BE2C (cell line): ENCODE measurements around the gene TXNDC11.

Source experiments
- DNase-seq: peaks from one replicate; pipeline ENCODE4 v3.0.0-alpha.2; 2020
- H3K27me3 ChIP-seq: fragments of 250-450 bp; sonication (Bioruptor Pico); 2 replicates; pipeline ENCODE4 v1.5.1; 2020; ENCODE audit warnings: mild to moderate bottlenecking
- H3K36me3 ChIP-seq: fragments of 250-450 bp; sonication (Bioruptor Pico); 2 replicates; pipeline ENCODE4 v1.5.1; 2020; ENCODE audit warnings: mild to moderate bottlenecking
- H3K4me1 ChIP-seq: fragments of 250-450 bp; sonication (Bioruptor Pico); 2 replicates; pipeline ENCODE4 v1.5.1; 2020
- H3K4me3 ChIP-seq: 2 replicates; pipeline ENCODE4 v1.5.1; 2011; ENCODE audit warnings: low read depth, low read length
- H3K9me3 ChIP-seq: fragments of 250-450 bp; sonication (Bioruptor Pico); 2 replicates; pipeline ENCODE4 v1.5.1; 2020
- TF ChIP-seq, protein P1 (sequence below): IDR thresholded peaks from 2 replicates; pipeline ENCODE4 v1.5.1; 2012; ENCODE audit warnings: mild to moderate bottlenecking, low read depth, low read length

Gene TXNDC11

DNA sequence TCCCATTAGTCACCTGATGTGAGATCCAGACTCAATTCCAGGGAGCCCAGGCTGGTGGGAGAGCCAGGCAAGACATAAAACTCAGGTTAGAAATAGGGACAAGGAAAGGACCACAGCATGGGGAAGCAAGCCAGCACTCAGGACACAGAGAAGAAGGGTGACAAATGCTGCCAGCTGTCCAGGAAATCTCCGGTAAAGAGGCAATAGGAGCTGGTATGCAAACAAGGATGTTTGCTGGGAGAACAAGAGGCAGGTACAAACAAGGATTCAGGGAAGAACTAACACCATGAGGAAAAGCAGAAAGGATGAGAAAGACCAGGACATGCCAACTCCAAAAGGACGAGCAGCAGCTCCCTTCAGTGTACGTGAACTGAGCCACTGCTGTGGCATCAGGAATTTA lies 10.2 kb upstream of the TXNDC11 start:
- Histone ChIP-seq H3K4me1 (no peaks in the 10 kb centered on the region), H3K27me3 (no peaks in the 10 kb centered on the region), H3K4me3 (no peak overlapping the region), H3K9me3 (no peaks in the 10 kb centered on the region), H3K36me3 (peaks cover 79% of the 10 kb centered on the region)
- no peak for DNase-seq
- TF ChIP-seq, protein P1, sequence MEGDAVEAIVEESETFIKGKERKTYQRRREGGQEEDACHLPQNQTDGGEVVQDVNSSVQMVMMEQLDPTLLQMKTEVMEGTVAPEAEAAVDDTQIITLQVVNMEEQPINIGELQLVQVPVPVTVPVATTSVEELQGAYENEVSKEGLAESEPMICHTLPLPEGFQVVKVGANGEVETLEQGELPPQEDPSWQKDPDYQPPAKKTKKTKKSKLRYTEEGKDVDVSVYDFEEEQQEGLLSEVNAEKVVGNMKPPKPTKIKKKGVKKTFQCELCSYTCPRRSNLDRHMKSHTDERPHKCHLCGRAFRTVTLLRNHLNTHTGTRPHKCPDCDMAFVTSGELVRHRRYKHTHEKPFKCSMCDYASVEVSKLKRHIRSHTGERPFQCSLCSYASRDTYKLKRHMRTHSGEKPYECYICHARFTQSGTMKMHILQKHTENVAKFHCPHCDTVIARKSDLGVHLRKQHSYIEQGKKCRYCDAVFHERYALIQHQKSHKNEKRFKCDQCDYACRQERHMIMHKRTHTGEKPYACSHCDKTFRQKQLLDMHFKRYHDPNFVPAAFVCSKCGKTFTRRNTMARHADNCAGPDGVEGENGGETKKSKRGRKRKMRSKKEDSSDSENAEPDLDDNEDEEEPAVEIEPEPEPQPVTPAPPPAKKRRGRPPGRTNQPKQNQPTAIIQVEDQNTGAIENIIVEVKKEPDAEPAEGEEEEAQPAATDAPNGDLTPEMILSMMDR: no peak

DNA sequence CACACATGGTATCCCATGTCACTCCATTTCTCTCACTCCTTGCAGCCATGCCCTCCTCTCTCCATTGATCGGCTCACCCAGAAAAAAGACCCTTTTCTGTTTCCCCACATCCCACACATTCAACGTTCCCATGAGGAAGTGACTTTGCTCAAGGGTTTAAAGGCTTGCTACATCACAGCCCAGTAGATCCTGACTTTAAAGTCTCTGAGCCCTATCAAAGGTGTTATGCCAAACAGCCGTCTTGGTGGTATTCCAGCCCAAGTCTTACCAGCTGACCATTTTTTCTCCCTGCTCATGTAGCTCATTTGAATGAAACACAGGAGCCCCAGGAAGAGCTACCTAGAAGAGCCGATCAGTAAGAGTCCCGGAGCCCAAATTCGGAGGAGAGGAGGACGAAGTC lies 7.4 kb upstream of the TXNDC11 start:
- Histone ChIP-seq H3K36me3 (peaks cover 55% of the 10 kb centered on the region), H3K9me3 (no peaks in the 10 kb centered on the region), H3K4me1 (no peaks in the 10 kb centered on the region), H3K4me3 (no peak overlapping the region), H3K27me3 (no peaks in the 10 kb centered on the region)
- no peak for DNase-seq
- TF ChIP-seq, protein P1: no peak

DNA sequence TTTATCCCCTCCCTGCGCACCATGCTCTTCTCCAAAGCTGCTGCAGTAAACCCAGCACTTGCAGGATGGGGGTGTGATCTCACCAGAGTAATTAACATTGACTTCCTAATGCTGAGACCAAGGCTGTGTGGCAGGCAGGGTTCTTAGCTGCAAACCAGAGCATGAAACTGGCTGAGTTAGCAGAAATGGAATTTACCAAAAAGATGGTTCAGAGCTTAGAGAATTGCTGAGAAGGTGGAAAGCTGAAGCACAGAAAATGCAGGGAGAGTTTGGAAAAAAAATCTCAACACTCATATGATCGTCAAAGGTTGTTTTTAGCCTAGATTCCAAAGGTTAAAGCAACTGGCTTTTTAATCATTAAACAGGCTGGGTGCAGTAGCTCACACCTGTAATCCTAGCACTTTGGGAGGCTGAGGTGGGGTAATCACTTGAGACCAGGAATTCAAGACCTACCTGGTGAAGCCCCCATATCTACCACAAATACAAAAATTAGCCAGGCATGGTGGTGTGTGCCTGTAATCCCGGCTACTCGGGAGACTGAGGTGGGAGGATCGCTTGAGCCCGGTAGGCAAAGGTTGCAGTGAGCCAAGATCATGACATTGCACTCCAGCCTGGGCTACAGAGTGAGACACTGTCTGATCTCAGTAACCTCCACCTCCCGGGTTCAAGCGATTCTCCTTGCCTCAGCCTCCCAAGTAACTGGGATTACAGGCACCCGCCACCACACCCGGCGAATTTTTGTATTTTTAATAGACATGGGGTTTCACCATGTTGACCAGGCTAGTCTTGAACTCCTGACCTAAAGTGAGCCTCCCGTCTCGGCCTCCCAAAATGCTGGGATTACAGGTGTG lies 6.0 kb upstream of the TXNDC11 start:
- TF ChIP-seq, protein P1: no peak
- H3K4me1 ChIP-seq: no peaks in the 10 kb centered on the region
- DNase-seq: no peak
- peaks cover 48% of the 10 kb centered on the region for H3K36me3 ChIP-seq
- no peaks in the 10 kb centered on the region for H3K9me3 ChIP-seq
- no peaks in the 10 kb centered on the region for H3K27me3 ChIP-seq
- H3K4me3 ChIP-seq: no peak overlapping the region

DNA sequence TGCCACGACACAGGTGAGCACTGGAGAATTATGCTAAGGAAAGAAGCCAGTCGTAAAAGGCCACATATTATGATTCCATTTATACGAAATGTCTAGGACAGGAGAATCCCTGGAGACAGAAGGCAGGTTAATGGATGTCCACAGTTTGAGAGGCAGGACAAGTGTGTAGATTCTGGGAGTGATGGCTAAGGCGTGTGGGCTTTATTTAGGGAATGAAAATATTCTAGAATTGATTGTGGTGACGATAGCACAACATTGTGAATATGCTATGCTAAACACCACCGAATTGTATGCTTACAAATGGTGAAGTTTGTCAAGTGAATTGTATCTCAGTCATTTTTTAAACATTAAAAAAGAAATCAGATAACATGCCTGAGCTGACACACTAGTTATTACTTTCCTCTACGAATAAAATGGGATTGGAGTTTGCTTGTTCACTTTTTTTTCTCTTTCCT lies 5.3 kb upstream of the TXNDC11 start:
- Histone ChIP-seq H3K27me3 (no peaks in the 10 kb centered on the region), H3K36me3 (peaks cover 42% of the 10 kb centered on the region), H3K9me3 (no peaks in the 10 kb centered on the region), H3K4me3 (no peak overlapping the region), H3K4me1 (no peaks in the 10 kb centered on the region)
- TF ChIP-seq, protein P1: no peak
- no peak for DNase-seq

DNA sequence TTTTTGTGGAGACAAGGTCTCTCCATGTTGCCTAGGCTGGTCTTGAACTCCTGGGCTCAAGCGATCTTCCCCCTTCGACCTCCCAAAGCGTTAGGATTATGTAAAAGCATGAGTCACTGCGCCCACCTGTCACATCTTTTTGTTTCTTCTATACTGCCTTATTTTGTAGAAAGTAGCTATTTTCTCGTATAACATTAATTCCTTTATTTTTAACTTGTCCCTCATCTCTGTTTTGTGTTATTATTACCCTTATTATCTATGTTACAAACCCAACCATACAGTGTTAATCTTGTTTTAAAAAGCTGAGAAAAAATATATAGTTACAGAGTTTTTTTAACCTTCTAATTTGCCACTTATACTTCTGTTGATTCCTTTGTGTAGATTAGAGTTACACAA lies 1.4 kb upstream of the TXNDC11 start:
- no peaks in the 10 kb centered on the region for H3K4me1 ChIP-seq
- no peak overlapping the region for H3K4me3 ChIP-seq
- peaks cover 8% of the 10 kb centered on the region for H3K36me3 ChIP-seq
- no peaks in the 10 kb centered on the region for H3K9me3 ChIP-seq
- DNase-seq: no peak
- TF ChIP-seq, protein P1: no peak
- no peaks in the 10 kb centered on the region for H3K27me3 ChIP-seq
